Fibroblast of skin of scalp (primary cell): ENCODE results near the gene ADAMTSL1.

ENCODE experiments used
- DNase-seq: peaks from one replicate; pipeline ENCODE4 v3.0.0-alpha.2; 2013

ADAMTSL1 gene

DNA sequence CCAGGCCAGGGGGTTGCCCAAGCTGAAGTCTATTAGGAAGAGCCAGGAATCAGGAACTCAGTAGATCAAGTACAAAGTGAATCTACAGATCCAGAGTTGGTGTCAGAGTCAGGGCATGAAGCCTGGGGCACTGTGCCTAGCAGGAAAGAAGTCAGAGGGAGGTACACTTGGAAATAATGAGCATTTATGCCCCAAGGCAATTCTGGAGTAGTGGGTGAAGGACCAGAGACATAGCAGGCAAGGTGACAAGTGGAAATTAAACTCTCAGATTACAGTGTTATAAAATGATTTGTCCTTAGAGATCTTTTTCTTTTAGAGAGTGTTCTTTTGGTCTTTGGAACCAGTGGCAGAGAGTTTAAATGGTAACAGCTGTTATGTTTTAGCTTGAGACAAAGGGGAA lies 138.0 kb downstream of the ADAMTSL1 start:
- no peak for DNase-seq

DNA sequence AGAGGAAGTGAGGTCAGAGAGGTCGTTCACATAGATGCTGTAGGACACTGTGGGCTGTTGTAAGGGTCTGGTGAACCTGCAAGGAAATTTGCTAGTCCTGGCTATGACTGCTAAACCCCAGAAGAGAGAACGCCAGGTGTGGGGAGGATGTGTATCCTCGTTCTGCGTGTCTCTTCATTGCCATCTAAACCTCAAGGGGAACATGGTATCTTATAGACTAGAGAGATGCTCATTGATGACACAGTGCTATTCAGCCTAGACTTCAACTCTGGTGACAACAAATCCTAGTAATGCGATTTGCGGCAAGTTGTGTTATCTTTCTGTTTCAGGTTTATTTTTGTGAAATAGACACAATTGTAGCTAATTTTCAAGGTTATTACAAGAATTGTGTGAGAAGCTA lies 140.2 kb downstream of the ADAMTSL1 start:
- no peak for DNase-seq

DNA sequence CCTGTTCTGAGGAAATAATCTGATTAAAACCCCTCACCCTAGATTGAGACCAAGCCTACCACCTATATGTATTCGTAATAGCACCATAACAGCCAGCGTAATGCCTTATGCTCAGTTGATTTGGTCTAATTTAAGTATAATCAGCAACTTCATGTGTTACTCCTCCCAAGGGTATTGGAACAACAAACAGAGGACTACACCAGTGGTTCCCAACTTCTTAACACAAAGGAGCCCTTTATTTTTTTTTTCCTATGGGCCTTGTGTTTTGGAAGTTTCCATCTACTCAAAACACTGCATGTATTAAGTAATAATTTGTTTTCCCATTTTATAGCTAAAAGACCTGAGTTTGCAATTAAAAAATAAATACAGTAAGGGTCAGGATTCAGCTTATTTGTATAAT lies 140.7 kb downstream of the ADAMTSL1 start:
- no peak for DNase-seq

DNA sequence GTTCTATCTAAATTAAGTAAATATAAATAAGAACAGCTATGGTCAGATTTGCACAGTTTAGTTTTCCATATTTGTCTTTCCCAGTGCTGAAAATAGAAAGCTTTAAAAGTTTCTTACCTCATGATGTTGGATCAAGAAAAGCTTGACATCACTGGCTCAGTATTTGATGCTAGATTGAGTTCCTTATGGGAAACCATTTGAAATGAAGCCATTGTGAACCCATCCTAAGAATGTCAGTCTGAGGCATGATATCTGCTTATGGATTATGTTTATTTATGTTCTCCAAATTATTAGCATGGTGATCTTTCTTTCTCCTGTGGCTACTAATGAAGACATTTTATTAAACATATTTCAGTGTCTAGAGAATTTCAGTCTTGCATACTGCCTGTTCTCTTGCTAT lies 143.0 kb downstream of the ADAMTSL1 start:
- DNase-seq, result no peak

DNA sequence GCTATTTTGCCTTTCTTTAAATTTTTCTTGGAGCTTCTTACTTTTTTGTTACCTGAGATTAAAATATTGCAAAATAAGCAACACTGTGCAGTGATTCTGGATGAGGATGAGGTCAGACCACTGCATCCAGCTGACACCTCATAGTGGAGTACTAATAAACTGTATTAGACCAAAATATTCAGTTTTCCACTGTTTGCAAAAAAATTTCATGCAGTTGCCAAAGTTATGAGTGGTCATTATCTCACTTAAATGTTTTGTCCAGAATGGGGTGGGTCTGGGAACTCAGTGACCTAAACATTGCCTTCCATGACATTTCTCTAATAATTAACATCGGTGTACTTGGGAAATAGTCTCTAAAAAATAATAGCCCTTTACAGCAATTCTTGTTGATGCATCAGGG lies 143.8 kb downstream of the ADAMTSL1 start:
- DNase-seq, result no peak

DNA sequence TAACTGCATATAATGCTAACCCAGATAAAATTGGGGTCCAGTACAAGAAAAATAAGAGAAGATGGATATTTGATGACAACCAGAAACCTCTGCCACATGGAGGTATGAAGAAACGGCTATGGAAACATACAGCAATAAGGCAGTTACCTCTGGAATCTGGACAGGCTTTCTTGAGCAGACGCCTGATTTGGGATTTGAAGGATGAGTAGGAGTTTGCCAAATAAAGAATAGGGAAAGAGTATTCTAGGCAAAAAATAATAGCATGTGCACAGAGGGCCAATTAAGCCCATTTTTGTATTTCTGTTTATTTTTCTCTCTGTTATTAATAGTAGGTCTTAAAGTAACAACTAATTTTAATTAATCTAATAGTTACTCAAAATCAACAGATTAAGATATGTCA lies 144.9 kb downstream of the ADAMTSL1 start:
- DNase-seq, result no peak

DNA sequence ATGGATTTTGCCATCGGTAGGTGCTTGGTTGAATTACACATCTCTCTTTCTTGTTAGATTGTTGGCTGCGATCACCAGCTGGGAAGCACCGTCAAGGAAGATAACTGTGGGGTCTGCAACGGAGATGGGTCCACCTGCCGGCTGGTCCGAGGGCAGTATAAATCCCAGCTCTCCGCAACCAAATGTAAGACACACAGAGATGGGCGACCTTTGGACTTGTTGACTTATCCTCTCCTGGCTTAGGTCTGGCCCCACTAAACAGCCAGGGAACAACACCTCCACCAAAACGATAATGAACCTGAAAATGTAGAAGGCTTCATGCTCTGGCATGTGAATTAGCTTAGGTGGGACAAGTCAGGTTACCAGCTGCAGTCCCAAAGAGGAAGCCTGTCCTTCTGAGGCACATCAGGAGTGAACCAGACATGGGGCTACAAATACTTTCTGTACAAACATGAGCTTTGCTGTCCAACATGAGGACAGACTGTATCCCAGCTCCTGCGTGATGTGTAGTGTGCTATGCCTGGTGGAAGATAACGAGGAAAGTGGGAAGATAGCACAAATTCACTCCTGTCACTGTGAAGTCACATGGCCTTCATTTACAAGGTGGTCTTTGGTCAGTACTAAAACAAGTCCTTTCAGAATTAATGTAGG lies 148.4 kb downstream of the ADAMTSL1 start:
- no peak for DNase-seq

DNA sequence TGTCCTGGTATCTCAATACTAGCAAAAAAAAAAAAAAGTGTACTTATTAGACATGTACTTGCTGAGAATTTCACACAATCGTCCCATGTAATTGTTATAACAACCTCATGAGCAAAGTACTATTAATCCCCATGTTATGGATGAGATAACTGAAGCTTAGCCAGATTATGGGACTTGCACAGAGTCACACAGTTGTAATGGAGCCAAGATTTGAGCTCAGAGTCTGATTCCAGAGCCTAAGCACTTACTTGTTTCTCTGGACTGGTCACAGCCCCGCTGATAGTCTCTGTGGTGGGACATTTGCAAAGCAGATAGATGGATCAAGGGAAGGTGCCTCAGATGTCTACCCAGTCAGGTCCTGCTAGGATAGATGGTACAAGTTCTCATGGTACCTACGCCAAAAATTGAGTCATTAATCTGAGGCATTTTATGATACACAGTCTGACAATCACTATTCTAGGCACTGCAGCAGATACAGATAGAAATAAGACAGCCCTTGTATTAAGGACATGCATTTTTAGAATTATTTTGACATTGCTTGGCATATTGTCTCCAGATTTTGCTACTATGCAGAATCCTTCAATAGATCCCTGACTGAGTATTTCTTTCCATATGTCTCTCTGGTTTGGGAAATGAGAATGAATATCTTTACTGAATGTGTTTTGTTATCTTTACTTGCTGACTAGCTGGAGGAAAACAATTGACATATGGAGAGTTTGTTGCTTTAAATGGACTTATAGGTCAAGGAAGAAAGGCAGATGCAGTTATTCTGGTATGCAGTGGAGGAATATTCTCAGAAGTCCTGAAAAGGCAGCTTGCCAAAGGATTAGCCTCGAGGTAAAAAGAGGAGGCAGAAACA lies 149.5 kb downstream of the ADAMTSL1 start:
- DNase-seq, result peak; percentile 67

DNA sequence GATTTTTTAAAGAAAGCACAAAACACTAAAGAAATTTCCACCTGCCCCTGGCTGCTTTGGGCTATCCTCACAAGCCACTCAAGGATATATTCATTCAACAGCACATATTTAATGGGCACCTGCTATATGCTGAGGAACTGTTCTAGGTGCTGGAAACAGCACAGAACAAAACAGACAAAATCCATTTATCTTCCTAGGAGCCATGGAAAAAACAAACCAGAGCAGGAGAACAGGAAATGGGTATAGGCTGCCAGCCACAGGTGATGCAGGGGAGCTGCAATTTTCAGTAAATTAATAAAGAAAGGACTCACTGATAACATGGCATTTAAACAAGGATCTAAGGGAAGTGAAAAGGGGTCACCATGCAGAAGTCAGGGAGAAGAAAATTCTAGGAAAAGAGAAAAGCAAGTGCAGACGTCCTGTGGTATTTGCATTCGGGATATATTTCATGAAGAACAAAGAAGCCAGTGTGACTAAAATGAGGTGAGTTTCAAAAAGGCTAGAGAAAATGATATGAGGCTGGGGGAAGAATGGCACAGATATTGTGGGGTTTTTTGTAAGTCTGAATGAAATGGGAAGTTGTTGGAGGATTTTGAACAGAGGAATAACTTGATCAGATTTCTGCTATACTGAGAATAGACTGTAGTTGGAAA lies 152.2 kb downstream of the ADAMTSL1 start:
- DNase-seq, result no peak

DNA sequence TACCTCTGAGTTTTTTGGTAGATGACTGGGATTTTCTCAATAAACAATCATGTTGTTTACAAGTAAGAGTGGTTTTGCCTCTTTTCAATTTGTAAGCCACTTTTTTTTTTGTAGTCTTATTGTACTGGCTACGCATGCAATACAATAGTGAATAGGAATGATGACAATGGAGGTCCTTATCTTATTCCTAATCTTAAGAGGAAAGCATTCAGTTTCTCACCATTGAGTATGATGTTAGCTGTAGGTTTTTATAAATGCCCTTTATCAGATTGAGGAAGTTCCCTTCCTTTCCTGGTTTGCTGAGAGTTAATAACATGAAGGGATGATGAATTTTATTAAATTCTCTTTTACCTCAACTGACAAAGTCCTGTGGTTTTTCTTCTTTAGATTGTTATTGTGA lies 155.2 kb downstream of the ADAMTSL1 start:
- no peak for DNase-seq

DNA sequence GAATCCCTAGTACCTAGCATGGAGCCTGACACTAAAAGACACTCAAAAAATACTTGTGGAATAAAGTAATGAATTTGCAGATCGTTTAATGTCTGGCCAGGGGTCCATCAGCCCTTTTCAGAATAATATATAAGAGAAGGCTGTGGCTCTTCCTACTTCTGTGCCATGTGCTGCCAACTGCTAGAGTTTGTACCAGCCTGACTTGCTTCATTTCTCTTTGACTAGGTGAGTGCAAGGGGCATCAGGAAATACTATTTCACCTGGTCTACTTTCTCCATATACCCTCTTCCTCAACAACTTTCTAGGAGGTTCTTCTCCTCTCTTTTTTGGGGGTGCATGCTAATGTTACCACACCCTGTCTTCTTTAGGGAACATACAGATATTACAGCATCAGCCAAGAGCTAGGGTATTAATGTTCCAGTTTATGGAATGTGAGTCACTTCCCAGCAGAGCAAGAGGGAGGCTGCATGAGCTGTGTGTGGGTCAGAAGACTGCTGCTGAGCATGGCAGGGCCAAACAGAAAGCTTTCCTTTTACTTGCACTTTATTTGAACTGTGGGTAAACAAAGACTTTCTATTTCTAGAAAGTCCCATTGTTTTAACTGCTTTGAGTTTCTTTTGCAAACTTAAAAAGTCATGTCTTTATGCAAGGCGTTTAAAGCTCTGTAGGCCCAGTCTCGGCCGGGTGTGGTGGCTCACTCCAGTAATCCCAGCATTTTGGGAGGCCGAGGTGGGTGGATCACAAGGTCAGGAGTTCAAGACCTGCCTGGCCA lies 158.9 kb downstream of the ADAMTSL1 start:
- DNase-seq, result peak; percentile 84

DNA sequence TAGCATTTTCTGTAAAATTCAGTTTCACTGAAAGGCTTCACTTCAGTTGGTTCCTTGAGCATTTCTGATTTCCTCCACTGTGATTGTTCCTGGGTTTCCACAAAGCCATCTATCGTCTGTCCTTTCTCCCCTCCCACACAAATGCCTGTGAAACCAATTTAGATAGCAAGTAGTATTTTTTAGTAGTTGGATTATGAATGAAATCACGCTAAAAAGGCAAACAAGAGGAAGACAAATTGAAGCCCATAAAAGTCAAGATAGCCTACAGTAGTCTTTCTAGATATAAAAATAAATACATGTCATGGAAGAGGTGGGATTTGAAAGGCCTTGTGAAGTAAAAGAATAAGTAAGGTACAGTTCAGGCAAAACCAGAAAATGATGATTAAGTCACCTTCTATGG lies 162.8 kb downstream of the ADAMTSL1 start:
- DNase-seq, result no peak

DNA sequence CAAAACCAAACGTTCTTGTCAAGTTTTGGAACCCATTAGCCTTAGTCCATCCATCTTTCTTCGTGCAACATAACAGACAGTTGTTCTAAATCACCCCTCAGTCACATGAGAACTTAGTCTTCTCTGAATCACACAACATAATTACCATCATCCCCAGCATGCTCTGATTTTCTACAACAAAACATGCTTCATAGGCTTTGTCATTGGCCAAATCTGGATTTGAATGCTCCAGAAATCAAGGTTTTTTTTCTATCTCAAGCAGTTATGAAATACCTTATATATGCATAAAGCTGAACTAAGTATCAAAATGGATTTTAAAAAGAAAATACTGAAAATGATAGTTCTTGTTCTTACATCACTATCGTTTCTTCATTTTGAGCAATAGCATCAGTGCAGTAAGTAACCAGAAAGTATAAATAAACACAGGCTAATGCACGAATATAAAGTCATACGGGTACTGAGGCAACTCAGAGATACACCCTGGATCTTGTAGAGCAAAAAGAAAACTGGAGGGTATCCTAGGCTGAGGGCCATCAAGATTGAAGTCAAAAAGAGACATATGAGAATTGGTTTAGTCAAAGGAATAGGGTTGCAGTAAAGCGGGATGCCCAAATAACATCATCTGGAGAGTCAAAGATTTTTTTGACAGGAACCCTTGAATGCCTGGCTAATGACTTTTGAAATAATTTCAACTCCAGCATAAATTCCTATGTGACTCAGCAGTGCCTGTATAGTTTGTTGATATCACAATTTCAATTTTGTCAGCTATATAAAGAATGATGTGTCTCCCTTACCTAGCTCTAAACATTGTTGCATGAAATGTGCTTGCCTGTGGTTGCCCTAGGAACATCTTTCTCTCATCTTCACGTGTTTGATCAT lies 164.7 kb downstream of the ADAMTSL1 start:
- DNase-seq, result peak; percentile 62

DNA sequence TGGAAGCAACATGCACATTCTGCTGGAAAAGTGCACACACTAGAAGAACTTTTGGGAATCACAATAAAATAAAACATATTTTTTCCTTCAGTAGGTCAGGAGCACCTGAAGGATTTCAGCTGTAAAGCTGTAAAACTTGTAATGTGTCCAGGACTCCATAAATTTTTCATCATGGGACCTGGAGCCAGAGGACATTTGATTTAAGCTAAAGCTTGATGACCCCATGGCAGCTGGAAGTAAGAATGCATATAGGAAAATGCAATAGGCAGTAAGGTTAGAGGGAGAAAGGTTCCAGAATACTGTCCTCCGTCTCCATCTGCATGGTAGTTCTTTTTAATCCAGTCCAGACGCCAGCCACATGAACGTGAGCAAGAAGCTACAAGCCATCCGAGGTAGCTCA lies 166.0 kb downstream of the ADAMTSL1 start:
- no peak for DNase-seq

DNA sequence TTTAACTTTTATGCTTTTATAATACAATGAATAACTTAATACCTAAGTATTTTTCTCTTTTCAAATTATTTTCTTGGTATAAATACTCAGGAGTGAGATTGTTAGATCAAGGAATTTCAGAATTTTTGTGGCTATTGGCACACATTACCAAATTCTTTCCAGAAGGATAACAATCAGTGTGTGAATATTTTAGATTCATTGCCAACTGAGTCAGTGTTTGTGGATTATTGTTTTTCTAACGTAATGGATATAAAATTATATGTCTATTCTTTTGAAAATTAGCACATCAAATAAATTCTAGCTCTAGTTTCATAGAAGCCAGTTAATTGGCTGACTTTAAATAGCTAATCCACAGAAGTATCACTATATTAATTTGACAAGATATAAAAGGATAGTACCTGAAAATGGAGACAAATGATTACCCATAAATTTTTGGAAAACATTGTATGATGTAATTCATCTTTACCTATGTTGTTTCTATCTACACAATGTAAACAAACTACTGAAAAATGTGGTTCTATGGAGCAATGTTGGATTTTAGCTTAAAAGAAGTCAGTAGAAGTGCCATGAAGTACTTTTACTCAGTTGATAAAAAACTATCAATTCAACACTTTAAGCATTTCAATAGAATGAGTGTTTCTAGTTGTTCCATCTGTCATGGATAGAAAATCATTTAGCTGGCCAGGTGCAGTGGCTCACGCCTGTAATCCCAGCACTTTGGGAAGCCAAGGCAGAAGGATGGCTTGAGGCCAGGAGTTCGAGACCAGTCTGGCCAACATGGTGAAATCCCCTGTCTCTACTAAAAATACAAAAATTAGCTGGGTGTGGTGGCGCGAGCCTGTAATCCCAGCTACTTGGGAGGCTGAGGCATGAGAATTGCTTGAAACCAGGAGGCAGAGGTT lies 185.1 kb downstream of the ADAMTSL1 start:
- peak; percentile 86 for DNase-seq

DNA sequence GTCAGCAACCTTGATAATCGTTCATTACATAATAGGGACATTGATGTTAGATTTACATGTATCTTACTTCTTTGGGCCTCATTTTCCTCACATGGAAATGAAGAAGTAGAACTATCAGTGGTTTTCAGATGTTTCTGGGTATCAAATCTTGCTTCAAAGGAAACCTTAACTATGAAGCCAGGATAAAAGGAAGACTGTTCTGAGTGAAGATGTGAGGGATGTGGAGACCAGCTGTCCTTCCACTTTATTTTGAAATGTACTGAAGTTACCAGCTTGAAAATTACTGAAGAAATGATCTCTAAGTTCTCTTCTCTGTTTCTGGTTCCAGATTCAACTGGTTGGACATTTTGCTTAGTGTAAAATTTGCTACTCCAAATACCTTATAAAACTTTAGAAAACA lies 186.0 kb downstream of the ADAMTSL1 start:
- no peak for DNase-seq

DNA sequence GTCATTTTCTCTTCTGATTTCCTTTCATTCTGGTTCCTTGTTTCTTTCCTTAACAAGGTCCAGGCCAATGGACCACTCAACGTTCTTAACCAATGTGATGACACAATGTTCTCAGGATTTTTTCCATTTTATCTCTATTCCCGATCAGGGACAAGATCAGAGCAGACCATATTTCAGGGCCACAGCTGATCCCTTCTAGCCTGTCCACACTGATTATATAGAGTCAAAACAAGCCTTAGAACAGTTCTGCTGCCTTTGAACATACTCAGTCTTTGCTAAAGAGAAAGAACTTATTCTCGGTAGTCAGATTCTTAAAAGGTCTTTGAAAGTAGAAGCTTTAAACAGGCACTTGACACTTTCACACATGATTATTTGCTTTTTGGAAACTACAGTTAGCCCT lies 188.4 kb downstream of the ADAMTSL1 start:
- DNase-seq, result no peak

DNA sequence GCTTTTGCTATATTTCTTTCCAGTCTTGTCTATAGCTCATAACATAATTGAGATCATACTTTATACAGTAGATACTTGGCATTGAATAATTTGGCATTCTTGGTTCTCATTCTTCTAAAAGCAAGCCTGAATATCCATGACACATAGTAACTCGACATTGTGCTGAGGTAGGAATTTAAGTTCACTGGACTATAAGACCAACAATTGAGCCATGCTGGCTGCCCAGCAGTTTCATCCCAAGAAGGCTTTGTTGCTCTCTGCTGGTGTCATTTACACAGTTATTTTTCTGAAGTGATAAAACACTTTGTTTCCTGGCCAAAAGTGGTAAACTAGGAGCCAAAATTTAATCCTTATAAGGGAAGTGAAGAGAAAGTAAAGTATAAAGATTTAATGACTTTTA lies 192.0 kb downstream of the ADAMTSL1 start:
- DNase-seq, result peak; percentile 23

DNA sequence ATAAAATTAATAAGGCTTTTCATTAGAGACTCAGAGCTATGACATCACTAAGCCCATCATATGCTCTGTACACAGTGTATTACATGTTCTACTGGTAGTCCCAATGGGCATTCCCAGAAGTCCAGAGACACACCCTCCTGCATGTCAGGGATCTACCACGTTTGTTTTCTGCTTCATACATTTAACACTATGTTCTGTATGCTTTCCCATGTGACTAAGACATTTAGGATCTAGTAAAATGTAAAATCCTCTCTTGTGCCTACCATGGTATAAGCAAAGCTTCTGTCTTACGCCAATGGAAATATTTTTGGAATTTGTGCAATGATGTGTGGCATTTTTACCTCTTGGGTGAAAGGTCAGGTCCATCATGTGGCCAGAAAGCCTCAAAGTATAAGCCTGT lies 192.4 kb downstream of the ADAMTSL1 start:
- DNase-seq, result peak; percentile 50

DNA sequence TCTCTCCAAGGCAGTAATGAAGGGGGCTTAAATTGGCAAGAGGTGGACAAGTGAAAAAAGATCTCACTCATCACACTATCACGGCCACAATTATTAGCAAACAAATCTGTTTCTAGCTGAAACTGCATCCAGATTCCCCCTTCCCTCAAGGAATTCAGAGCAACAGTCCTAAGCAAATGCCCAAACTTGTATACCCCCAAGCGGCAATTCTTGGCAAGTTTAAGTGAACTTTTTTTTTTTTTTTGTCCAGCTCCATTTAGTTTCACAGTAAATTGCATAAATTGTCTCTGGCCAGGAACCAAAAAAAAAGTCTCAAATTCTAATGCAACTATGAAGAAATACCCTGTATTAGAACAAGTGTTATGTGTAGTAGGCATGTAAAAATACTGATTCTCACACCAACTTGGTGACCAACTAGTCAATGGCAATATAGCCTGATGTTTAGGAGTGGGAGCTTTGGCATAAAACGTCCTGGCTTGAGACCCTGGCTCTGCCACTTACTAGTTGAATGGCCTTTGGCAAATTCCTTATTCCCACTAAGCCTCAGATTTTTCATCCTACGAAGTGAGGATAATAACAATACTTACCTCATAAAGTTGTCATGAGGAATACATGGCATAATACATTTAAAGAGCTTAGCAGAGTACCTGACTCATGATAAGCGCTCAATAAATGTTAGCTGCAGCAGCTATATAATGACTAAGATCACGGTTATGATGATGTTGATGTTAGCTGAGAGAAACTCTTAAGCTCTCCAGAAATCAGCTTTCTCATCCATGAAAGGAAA lies 193.2 kb downstream of the ADAMTSL1 start:
- no peak for DNase-seq
